Muscle of leg (tissue), 11 donors: ENCODE data around the gene ESRRA. TPM values are rescaled to one million over a fixed set of nuclear protein-coding genes. Genes with fewer than 3 reads are reported as not detected.

Experiments
- DNase-seq: peaks from one replicate; pipeline ENCODE4 v3.0.0; 2013
- H3K27ac ChIP-seq: one replicate; pipeline ENCODE4 v1.5.1; 2013; ENCODE audit warnings: mild to moderate bottlenecking, low read length, control low read depth
- H3K27me3 ChIP-seq: one replicate; pipeline ENCODE4 v1.6.1; 2013; ENCODE audit warnings: low read length; ENCODE audit not compliant: control insufficient read depth, insufficient read depth
- H3K36me3 ChIP-seq: one replicate; pipeline ENCODE4 v1.6.1; 2013; ENCODE audit warnings: low read length; ENCODE audit not compliant: control insufficient read depth, insufficient read depth
- H3K4me1 ChIP-seq: one replicate; pipeline ENCODE4 v1.6.1; 2013; ENCODE audit warnings: low read length; ENCODE audit not compliant: control insufficient read depth, insufficient read depth
- H3K4me3 ChIP-seq: one replicate; pipeline ENCODE4 v1.5.1; 2013; ENCODE audit warnings: low read length, control low read depth
- H3K9me3 ChIP-seq: replicated peaks from 2 replicates; pipeline ENCODE4 v1.6.1; 2013; ENCODE audit warnings: low read depth, low read length; ENCODE audit not compliant: control insufficient read depth
- WGBS: methylation state at CpG from one replicate; pipeline ENCODE4 v1.1.5; 2013; ENCODE audit warnings: missing lambda C conversion rate; ENCODE audit not compliant: insufficient coverage; 5-methylcytosine and 5-hydroxymethylcytosine counted together
- polyA plus RNA-seq, 8 donors: library from polyadenylated mRNA; unstranded; fragments of 120-200 nt; gene quantifications; one replicate each; pipeline versions ENCODE4 v1.2.1 to v1.2.3, GENCODE V29; 2013; ENCODE audit warnings: inconsistent platforms in 1 of 8, low replicate concordance in 1 of 8; ENCODE audit not compliant: insufficient read length in 8 of 8, insufficient read depth in 1 of 8
- total RNA-seq: library from RNA; stranded (reverse); fragments of 120-200 nt; gene quantifications from one replicate; pipeline ENCODE4 v1.2.4, GENCODE V29; 2013

Gene ESRRA
- total and polyA plus RNA-seq, 9 donors: 26.1 to 35.9 (median 30.1) TPM

GRCh38 chr11:64291752-64292459 lies 13.4 kb upstream of the ESRRA start:
- DNase-seq: no peak
- Histone ChIP-seq H3K27ac (no peak overlapping the region), H3K36me3 (peaks cover 7% of the 10 kb centered on the region), H3K4me1 (peaks cover 12% of the 10 kb centered on the region), H3K9me3 (no peaks in the 10 kb centered on the region), H3K27me3 (peaks cover 73% of the 10 kb centered on the region), H3K4me3 (no peak overlapping the region)
- WGBS: under 1% methylated on average over 96 of the region's 96 CpGs

DNA sequence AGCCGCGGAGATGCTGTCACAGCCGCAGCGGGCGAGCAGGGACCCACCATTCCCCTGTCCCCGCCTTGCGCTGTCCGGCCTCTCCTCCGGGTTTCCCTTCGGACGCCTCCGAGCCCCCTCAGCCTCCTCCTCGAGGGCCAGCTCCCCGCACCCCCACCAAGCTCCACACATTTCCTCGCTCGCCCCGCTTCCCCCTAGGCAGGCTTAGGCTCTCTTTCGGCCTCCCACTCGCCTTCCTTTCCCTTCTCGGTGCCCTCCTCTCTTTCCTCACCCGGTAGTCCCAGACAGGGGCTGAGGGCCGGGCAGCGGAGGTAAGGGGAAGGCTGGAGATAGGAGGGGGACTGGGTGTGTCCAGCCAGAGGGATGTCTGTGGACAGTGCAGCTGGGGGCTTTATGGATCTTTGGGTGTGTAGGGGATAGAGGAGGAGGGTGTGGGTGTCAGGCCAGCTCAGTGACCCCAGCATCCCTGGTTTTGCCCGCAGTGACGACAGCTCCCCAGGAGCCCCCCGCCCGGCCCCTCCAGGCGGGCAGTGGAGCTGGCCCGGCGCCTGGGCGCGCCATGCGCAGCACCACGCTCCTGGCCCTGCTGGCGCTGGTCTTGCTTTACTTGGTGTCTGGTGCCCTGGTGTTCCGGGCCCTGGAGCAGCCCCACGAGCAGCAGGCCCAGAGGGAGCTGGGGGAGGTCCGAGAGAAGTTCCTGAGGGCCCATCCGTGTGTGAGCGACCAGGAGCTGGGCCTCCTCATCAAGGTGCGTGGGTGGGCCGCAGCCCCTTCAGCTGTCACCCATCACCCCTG lies 12.7 kb upstream of the ESRRA start:
- Histone ChIP-seq H3K4me3 (no peak overlapping the region), H3K27me3 (peaks cover 81% of the 10 kb centered on the region), H3K4me1 (peaks cover 9% of the 10 kb centered on the region), H3K9me3 (no peaks in the 10 kb centered on the region), H3K27ac (no peak overlapping the region), H3K36me3 (peaks cover 7% of the 10 kb centered on the region)
- WGBS: 24% methylated on average over 34 of the region's 42 CpGs
- DNase-seq: no peak

DNA sequence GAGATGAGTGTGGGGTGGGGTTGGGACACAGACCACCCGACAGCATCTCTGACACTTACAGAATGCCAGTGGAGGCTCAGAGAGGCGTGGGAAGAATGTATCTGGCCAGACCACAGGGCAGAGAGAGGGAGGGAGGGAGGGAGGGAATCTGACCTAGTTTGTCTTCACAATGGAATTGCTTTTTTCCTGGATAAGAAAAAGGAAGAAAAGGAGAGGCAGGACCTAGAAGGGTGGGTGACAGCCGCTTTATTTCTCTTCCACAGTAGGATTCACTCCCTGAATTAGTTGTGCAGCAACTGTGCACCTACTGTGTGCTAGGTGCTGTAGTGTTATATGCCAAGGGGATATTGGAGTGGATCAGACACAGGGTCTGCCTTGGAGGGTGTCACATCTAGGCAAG lies 10.6 kb upstream of the ESRRA start:
- no peak overlapping the region for H3K27ac ChIP-seq
- no peaks in the 10 kb centered on the region for H3K9me3 ChIP-seq
- H3K27me3 ChIP-seq: peaks cover 97% of the 10 kb centered on the region
- H3K36me3 ChIP-seq: no peaks in the 10 kb centered on the region
- no peak overlapping the region for H3K4me3 ChIP-seq
- no peak for DNase-seq
- WGBS: 60% methylated on average over 1 of the region's 3 CpGs
- H3K4me1 ChIP-seq: peaks cover 18% of the 10 kb centered on the region

GRCh38 chr11:64295760-64296159 lies 9.6 kb upstream of the ESRRA start:
- no peak for DNase-seq
- Histone ChIP-seq H3K27me3 (peaks cover 97% of the 10 kb centered on the region), H3K4me3 (no peak overlapping the region), H3K4me1 (peaks cover 28% of the 10 kb centered on the region), H3K36me3 (no peaks in the 10 kb centered on the region), H3K9me3 (no peaks in the 10 kb centered on the region), H3K27ac (no peak overlapping the region)
- no CpG with 5 or more reads among the region's 4 CpGs for WGBS

GRCh38 chr11:64296236-64296635 lies 9.1 kb upstream of the ESRRA start:
- peaks cover 97% of the 10 kb centered on the region for H3K27me3 ChIP-seq
- H3K4me3 ChIP-seq: no peak overlapping the region
- no peak overlapping the region for H3K27ac ChIP-seq
- 0% methylated on average over 1 of the region's 1 CpG for WGBS
- no peaks in the 10 kb centered on the region for H3K36me3 ChIP-seq
- no peak for DNase-seq
- H3K4me1 ChIP-seq: peaks cover 27% of the 10 kb centered on the region
- no peaks in the 10 kb centered on the region for H3K9me3 ChIP-seq

GRCh38 chr11:64296830-64297698 lies 8.3 kb upstream of the ESRRA start:
- no peak for DNase-seq
- 3% methylated on average over 25 of the region's 34 CpGs for WGBS

DNA sequence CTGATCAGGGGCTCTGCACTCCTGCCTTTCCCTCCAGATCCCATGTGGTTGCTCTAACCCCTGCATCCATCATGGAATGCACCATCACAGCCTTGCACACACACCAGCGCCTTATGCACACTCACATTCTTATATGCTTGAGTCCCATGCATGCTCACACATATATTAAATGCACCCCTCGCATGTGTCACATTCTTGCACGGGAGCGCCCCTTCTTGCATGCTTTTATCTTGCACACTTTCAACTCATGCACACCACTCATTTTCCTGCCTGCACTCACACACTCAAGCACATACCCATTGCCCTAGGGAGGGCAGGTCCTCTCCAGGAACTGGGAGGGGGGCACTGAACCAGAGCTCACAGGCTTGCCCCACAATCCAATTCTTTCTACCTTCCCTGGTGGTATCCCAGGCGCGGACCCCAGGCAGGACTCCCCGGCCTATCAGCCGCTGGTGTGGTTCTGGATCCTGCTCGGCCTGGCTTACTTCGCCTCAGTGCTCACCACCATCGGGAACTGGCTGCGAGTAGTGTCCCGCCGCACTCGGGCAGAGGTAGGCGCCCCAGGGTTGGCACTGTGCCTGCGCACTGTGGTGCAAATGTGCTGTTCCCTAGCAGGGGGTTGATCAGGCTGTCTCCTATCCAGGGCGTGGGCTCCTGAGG lies 7.5 kb upstream of the ESRRA start:
- Histone ChIP-seq H3K36me3 (no peaks in the 10 kb centered on the region), H3K27me3 (peaks cover 94% of the 10 kb centered on the region), H3K27ac (no peak overlapping the region), H3K9me3 (no peaks in the 10 kb centered on the region), H3K4me3 (no peak overlapping the region), H3K4me1 (peaks cover 20% of the 10 kb centered on the region)
- 28% methylated on average over 17 of the region's 18 CpGs for WGBS
- no peak for DNase-seq

More at GRCh38 chr11:64296830-64297698, 8.3 kb upstream of the ESRRA start:
- H3K4me1 ChIP-seq: peaks cover 26% of the 10 kb centered on the region
- no peaks in the 10 kb centered on the region for H3K36me3 ChIP-seq
- H3K4me3 ChIP-seq: no peak overlapping the region
- no peak overlapping the region for H3K27ac ChIP-seq
- peaks cover 100% of the 10 kb centered on the region for H3K27me3 ChIP-seq
- no peaks in the 10 kb centered on the region for H3K9me3 ChIP-seq

DNA sequence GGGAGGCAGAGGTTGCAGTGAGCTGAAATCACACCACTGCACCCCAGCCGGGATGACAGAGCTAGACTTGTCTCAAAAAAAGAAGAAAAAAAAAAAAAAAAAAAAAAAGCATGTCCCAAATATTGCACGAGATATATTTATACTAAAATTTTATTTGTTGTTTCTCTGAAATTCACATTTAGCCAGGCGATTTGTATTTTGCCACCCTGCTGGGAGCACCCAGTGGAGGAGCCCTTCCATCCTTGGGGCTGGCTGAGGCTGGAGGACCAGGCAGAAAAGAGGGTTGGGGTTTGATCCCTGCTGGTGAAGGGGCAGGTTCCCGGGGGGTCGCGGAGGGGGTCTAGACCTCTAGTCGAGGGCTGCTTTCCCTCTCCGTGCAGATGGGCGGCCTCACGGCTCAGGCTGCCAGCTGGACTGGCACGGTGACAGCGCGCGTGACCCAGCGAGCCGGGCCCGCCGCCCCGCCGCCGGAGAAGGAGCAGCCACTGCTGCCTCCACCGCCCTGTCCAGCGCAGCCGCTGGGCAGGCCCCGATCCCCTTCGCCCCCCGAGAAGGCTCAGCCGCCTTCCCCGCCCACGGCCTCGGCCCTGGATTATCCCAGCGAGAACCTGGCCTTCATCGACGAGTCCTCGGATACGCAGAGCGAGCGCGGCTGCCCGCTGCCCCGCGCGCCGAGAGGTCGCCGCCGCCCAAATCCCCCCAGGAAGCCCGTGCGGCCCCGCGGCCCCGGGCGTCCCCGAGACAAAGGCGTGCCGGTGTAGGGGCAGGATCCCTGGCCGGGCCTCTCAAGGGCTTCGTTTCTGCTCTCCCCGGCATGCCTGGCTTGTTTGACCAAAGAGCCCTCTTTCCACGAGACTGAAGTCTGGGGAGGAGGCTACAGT lies 6.1 kb upstream of the ESRRA start:
- Histone ChIP-seq H3K36me3 (no peaks in the 10 kb centered on the region), H3K27ac (no peak overlapping the region), H3K4me1 (peaks cover 24% of the 10 kb centered on the region), H3K9me3 (no peaks in the 10 kb centered on the region), H3K27me3 (peaks cover 80% of the 10 kb centered on the region), H3K4me3 (no peak overlapping the region)
- WGBS: 2% methylated on average over 52 of the region's 60 CpGs
- peak; percentile 69 for DNase-seq
